Brain microvascular endothelial cell (primary cell): ENCODE results near the gene CDH23.

Source experiments
- DNase-seq: peaks from one replicate; pipeline ENCODE4 v3.0.0-alpha.2; 2020
- H3K27ac ChIP-seq: fragments of 250-450 bp; sonication (Bioruptor Pico); 2 replicates; pipeline ENCODE4 v1.5.1; 2020; ENCODE audit warnings: mild to moderate bottlenecking, moderate library complexity
- H3K27me3 ChIP-seq: fragments of 250-450 bp; sonication (Bioruptor Pico); replicated peaks from 2 replicates; pipeline ENCODE4 v1.5.1; 2020; ENCODE audit warnings: mild to moderate bottlenecking
- H3K36me3 ChIP-seq: fragments of 250-450 bp; sonication (Bioruptor Pico); replicated peaks from 2 replicates; pipeline ENCODE4 v1.5.1; 2020; ENCODE audit warnings: mild to moderate bottlenecking
- H3K4me3 ChIP-seq: 2 replicates; pipeline ENCODE4 v1.5.1; 2011; ENCODE audit warnings: low read depth, mild to moderate bottlenecking, control low read depth, low read length, moderate library complexity
- CTCF ChIP-seq: IDR thresholded peaks from 2 replicates; pipeline ENCODE4 v1.5.1; 2011; ENCODE audit warnings: low read depth, mild to moderate bottlenecking, moderate library complexity, low read length, control low read depth, inconsistent platforms; ENCODE audit errors: missing control alignments
- in situ Hi-C: cut with HindIII; loops from 2 replicates; pipeline ENCODE4 v1.10.0; 2017; ENCODE audit warnings: low sequenced_read_pairs, low pct_ligation_motif_present

CDH23 gene

GRCh38 chr10:71666639-71667386 is 270.1 kb downstream of the CDH23 start:
- DNase-seq, result no peak
- H3K27ac ChIP-seq, result no peak overlapping the region

GRCh38 chr10:71667387-71667752 is 270.6 kb downstream of the CDH23 start:
- Histone ChIP-seq H3K27me3 (no peaks in the 10 kb centered on the region), H3K4me3 (no peak overlapping the region), H3K27ac (no peak overlapping the region), H3K36me3 (no peaks in the 10 kb centered on the region)
- in situ Hi-C loops, result no loop called here
- no peak for DNase-seq
- no peak for TF ChIP-seq CTCF

More at GRCh38 chr10:71666639-71667386, 270.1 kb downstream of the CDH23 start:
- in situ Hi-C loops, result no loop called here
- H3K36me3 ChIP-seq, result no peaks in the 10 kb centered on the region
- H3K4me3 ChIP-seq, result no peak overlapping the region
- TF ChIP-seq CTCF, result no peak
- H3K27me3 ChIP-seq, result no peaks in the 10 kb centered on the region

- no peak for DNase-seq
- Histone ChIP-seq H3K4me3 (no peak overlapping the region), H3K36me3 (no peaks in the 10 kb centered on the region), H3K27me3 (no peaks in the 10 kb centered on the region), H3K27ac (no peak overlapping the region)
- TF ChIP-seq CTCF, result no peak
- in situ Hi-C loops, result no loop called here
These were observed 275.6 kb downstream of the CDH23 start for GRCh38 chr10:71671994-71672946.

- Histone ChIP-seq H3K27ac (no peak overlapping the region), H3K4me3 (no peak overlapping the region), H3K36me3 (no peaks in the 10 kb centered on the region), H3K27me3 (no peaks in the 10 kb centered on the region)
- no peak for DNase-seq
- in situ Hi-C loops, result no loop called here
- TF ChIP-seq CTCF, result no peak
These were observed 278.7 kb downstream of the CDH23 start for GRCh38 chr10:71675295-71675970.

GRCh38 chr10:71677261-71677660 is 280.5 kb downstream of the CDH23 start:
- TF ChIP-seq CTCF, result no peak
- H3K27me3 ChIP-seq, result no peaks in the 10 kb centered on the region
- DNase-seq, result no peak
- H3K36me3 ChIP-seq, result no peaks in the 10 kb centered on the region
- H3K27ac ChIP-seq, result no peak overlapping the region
- in situ Hi-C loops, result no loop called here
- H3K4me3 ChIP-seq, result no peak overlapping the region
